ENCODE measurements around the gene CTPS1.

DNA sequence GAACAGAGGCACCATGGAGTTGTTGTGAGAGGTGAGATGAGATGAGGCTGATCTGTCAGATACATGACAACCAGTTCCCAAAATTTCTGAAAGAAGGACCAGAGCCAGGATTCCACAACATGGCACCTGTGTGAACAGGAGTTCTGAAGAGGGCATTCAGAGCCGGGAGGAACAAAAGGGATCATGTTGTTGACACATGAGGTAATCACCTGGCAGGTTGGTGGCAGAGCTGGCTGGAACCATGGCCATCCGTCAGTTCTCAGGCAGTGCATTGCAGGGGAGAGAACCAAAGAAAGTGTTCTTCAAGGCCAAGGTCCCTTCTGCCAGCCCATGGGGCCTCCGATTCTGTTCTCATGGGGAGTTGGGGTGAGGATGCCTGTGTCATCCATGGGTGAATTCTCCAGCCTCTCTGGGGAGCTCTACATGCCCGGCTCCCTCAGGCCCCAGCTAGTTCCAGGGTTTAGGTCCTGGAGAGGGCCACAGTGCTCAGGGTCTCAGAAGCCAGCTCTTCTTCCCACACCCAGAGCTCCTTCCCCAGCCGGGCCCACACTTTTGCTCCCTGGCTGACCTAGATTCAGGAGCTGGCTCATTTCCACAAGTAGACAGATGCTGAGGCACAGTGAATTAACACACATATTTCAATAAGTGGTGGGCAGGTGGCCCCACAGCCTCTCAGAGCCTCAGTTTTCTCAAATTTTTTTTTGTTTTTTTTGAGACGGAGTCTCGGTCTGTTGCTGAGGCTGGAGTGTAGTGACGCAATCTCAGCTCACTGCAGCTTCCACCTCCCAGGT, 49.1 kb upstream of the CTPS1 start:
- no peak for TF ChIP-seq CTCF (IDR thresholded peaks at IDR 0.05)
- no peak for TF ChIP-seq POLR2AphosphoS5 (IDR thresholded peaks at IDR 0.05; ENCODE audit: insufficient read depth in 1 of 2, low read depth in 1 of 2)
- no peak for TF ChIP-seq POLR2A (IDR thresholded peaks at IDR 0.05)
